Ishikawa (cell line): ENCODE data around the gene HHAT.

Experiments used
- CEBPB ChIP-seq: IDR thresholded peaks from 2 replicates; pipeline ENCODE4 v1.6.1; 2012
- CREB1 ChIP-seq: IDR thresholded peaks from 2 replicates; pipeline ENCODE4 v1.6.1; 2012; ENCODE audit warnings: low read depth
- EGR1 ChIP-seq: IDR thresholded peaks from 2 replicates; pipeline ENCODE4 v1.6.1; 2012
- EP300 ChIP-seq: IDR thresholded peaks from 2 replicates; pipeline ENCODE4 v1.6.1; 2012; ENCODE audit warnings: borderline replicate concordance
- MAX ChIP-seq: IDR thresholded peaks from 2 replicates; pipeline ENCODE4 v1.6.1; 2012
- NFIC ChIP-seq: IDR thresholded peaks from 2 replicates; pipeline ENCODE4 v1.6.1; 2012
- RAD21 ChIP-seq: IDR thresholded peaks from 2 replicates; pipeline ENCODE4 v1.6.1; 2012; ENCODE audit warnings: low read depth
- REST ChIP-seq: IDR thresholded peaks from 2 replicates; pipeline ENCODE4 v1.6.1; 2012; ENCODE audit warnings: low read depth, mild to moderate bottlenecking
- TAF1 ChIP-seq: IDR thresholded peaks from 2 replicates; pipeline ENCODE4 v1.6.1; 2012; ENCODE audit warnings: low read depth, mild to moderate bottlenecking
- TEAD4 ChIP-seq: IDR thresholded peaks from 2 replicates; pipeline ENCODE4 v1.6.1; 2012
- USF1 ChIP-seq: IDR thresholded peaks from 2 replicates; pipeline ENCODE4 v1.6.1; 2012
- YY1 ChIP-seq: IDR thresholded peaks from 2 replicates; pipeline ENCODE4 v1.6.1; 2012; ENCODE audit warnings: low read depth
- ZBTB7A ChIP-seq: IDR thresholded peaks from 2 replicates; pipeline ENCODE4 v1.6.1; 2012; ENCODE audit warnings: low read depth

GRCh38 chr1:210303391-210303790 is 25.3 kb upstream of the HHAT start:
- TF ChIP-seq MAX = no peak
- no peak for TF ChIP-seq CEBPB
- TF ChIP-seq TEAD4 = no peak
- no peak for TF ChIP-seq RAD21
- TF ChIP-seq EGR1 = no peak
- TF ChIP-seq USF1 = no peak
- TF ChIP-seq EP300 = no peak
- TF ChIP-seq NFIC = no peak
- no peak for TF ChIP-seq YY1
- TF ChIP-seq TAF1 = no peak
- TF ChIP-seq REST = no peak
- TF ChIP-seq CREB1 = no peak
- TF ChIP-seq ZBTB7A = no peak
